ENCODE measurements around the gene AHNAK. TPM values are rescaled to one million over a fixed set of nuclear protein-coding genes. Genes with fewer than 3 reads are reported as not detected.
A peak's percentile ranks its signal among the peaks of the same experiment; 100 is the strongest.

AHNAK gene
- total and polyA plus RNA-seq, 4 donors, result 22.6 to 110 (median 38.1) TPM

DNA sequence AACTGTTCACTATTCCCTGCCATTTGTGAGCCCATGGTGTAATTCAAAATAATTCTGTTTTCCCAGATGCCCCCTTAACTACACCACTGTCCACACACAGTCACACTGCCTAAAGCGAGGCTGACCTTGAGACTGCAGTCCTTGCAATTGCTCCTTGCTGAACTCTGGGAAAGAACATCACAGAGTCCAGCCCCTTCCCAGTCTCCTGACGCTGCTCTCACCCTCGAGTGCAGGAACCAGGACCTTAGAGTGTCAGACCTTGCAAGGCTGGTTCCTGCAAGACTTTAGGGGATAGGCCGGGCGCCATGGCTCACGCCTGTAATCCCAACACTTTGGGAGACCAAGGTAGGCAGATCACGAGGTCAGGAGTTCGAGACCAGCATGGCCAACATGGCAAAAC is 33.6 kb downstream of the AHNAK start (continued):
- TF ChIP-seq JUND (IDR thresholded peaks at IDR 0.05), result no peak

GRCh38 chr11:62508336-62509058 is 38.1 kb downstream of the AHNAK start:
- DNase-seq (ENCODE audit: low spot score), result no peak
- no peak overlapping the region for H3K27ac ChIP-seq (ENCODE audit: low read depth in 1 of 2, low read length in 2 of 2)
- H3K9ac ChIP-seq (ENCODE audit: low read depth in 1 of 2, low read length in 2 of 2), result no peak overlapping the region
- no peaks in the 10 kb centered on the region for H3K4me1 ChIP-seq (ENCODE audit: control insufficient read depth in 4 of 4, insufficient read depth in 4 of 4, low read length in 3 of 4)
- no peaks in the 10 kb centered on the region for H3K9me3 ChIP-seq (ENCODE audit: control insufficient read depth in 4 of 4, low read length in 3 of 4)
- no peak overlapping the region for H3K4me3 ChIP-seq (ENCODE audit: low read depth in 1 of 3, low read length in 3 of 3)
- WGBS, result 61% methylated on average over 19 of the region's 19 CpGs
- H3K27me3 ChIP-seq (ENCODE audit: control insufficient read depth in 4 of 4, insufficient read depth in 4 of 4, low read length in 3 of 4), result no peaks in the 10 kb centered on the region
- H3K36me3 ChIP-seq (ENCODE audit: control insufficient read depth in 4 of 4, insufficient read depth in 3 of 4, low read depth in 1 of 4, low read length in 3 of 4), result peaks cover 0 to 2% (median 0%) of the 10 kb centered on the region in 4 donors
- TF ChIP-seq RAD21 (IDR thresholded peaks at IDR 0.05) (peak; percentile 41 to 57), RXRA (IDR thresholded peaks at IDR 0.05) (no peak), HNF4A (conservative IDR thresholded peaks at IDR 0.05) (no peak), MAX (IDR thresholded peaks at IDR 0.05) (peak; percentile 28), REST (IDR thresholded peaks at IDR 0.05) (no peak), FOXA1 (IDR thresholded peaks at IDR 0.05) (no peak), YY1 (IDR thresholded peaks at IDR 0.05) (peak; percentile 25), GABPA (IDR thresholded peaks at IDR 0.05 in 1 of 2, conservative IDR thresholded peaks at IDR 0.05 in 1 of 2) (no peak), NR2F2 (IDR thresholded peaks at IDR 0.05) (peak; percentile 46), SP1 (IDR thresholded peaks at IDR 0.05) (peak; percentile 67), FOXA2 (IDR thresholded peaks at IDR 0.05) (no peak)
- TF ChIP-seq, protein P1, sequence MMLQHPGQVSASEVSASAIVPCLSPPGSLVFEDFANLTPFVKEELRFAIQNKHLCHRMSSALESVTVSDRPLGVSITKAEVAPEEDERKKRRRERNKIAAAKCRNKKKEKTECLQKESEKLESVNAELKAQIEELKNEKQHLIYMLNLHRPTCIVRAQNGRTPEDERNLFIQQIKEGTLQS (IDR thresholded peaks at IDR 0.05), result no peak
- TF ChIP-seq, protein P2, sequence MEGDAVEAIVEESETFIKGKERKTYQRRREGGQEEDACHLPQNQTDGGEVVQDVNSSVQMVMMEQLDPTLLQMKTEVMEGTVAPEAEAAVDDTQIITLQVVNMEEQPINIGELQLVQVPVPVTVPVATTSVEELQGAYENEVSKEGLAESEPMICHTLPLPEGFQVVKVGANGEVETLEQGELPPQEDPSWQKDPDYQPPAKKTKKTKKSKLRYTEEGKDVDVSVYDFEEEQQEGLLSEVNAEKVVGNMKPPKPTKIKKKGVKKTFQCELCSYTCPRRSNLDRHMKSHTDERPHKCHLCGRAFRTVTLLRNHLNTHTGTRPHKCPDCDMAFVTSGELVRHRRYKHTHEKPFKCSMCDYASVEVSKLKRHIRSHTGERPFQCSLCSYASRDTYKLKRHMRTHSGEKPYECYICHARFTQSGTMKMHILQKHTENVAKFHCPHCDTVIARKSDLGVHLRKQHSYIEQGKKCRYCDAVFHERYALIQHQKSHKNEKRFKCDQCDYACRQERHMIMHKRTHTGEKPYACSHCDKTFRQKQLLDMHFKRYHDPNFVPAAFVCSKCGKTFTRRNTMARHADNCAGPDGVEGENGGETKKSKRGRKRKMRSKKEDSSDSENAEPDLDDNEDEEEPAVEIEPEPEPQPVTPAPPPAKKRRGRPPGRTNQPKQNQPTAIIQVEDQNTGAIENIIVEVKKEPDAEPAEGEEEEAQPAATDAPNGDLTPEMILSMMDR (IDR thresholded peaks at IDR 0.05; ENCODE audit: low read depth, low read length, missing input control), result peak; percentile 24
- TF ChIP-seq, protein P3, sequence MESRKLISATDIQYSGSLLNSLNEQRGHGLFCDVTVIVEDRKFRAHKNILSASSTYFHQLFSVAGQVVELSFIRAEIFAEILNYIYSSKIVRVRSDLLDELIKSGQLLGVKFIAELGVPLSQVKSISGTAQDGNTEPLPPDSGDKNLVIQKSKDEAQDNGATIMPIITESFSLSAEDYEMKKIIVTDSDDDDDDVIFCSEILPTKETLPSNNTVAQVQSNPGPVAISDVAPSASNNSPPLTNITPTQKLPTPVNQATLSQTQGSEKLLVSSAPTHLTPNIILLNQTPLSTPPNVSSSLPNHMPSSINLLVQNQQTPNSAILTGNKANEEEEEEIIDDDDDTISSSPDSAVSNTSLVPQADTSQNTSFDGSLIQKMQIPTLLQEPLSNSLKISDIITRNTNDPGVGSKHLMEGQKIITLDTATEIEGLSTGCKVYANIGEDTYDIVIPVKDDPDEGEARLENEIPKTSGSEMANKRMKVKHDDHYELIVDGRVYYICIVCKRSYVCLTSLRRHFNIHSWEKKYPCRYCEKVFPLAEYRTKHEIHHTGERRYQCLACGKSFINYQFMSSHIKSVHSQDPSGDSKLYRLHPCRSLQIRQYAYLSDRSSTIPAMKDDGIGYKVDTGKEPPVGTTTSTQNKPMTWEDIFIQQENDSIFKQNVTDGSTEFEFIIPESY (IDR thresholded peaks at IDR 0.05), result no peak
